Measurements from ENCODE around the gene SCYL1.
A peak's percentile ranks its signal among the peaks of the same experiment; 100 is the strongest.
"Not testable (repeated sequence)": the region's sequence is repeated elsewhere in the genome, so short reads cannot be mapped to it uniquely, and the experiment has no call there.

SCYL1 gene

DNA sequence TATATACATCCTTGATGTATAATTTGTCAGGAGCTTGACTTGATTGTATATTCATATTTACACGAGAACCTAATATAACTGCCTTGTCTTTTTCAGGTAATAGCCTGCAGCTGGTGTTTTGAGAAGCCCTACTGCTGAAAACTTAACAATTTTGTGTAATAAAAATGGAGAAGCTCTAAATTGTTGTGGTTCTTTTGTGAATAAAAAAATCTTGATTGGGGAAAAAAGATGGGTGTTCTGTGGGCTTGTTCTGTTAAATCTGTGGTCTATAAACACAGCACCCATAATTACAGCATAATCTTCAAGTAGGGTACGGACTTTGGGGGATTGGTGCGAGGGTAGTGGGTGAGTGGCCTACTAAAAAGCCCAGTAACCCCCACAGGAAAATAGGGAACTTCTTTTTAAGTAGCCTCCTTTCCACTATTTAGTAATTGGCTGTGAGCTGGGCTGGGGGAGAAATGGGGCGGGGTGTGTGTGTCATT, 18.6 kb upstream of the SCYL1 start:
- no peak for FAIRE-seq

DNA sequence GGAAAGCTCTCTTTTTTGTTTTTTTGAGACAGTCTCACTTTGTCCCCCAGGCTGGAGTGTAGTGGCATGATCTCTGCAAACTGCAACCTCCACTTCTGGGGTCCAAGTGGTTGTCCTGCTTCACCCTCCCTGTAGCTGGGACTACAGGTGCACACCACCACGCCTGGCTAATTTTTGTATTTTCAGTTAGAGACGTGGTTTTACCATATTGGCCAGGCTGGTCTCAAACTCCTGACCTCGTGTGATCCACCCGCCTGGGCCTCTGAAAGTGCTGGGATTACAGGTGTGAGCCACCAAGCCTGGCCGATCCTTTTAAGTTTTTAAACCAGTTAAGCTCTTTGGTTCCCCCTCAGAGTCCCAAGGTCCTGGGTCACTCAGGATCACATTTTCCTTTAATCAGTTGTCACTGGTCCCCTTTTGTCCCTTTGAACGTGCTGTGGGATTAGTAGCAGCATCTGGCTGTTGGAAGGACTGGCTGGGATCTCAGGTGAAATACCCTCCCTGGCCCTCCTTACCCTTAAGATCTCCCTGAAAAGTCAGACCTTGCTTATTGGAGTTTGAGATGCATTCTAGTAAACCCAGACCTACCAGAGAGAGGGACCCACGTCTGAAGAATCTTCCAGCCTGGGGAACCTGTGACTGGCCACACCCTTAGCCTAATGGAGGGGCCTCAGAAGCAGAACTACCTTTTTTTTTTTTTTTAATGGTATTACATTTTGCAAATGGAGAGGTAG, 17.9 kb upstream of the SCYL1 start:
- peak; percentile 68 for FAIRE-seq

DNA sequence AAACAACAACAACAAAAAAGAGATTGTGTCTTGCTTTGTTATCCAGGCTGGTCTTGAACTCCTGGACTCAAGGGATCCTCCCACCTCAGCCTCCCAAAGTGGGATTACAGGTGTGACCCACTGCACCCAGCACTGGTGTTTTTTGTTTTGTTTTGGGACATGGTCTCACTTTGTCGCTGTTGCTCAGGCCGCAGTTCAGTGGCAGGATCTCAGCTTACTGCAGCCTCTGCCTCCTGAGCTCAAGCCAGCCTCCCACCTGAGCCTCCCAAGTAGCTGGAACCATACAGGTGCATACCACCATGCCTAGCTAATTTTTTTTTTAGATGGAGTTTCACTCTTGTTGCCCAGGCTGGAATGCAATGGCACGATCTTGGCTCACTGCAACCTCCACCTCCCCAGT, 12.6 kb upstream of the SCYL1 start:
- not testable (repeated sequence) for FAIRE-seq

DNA sequence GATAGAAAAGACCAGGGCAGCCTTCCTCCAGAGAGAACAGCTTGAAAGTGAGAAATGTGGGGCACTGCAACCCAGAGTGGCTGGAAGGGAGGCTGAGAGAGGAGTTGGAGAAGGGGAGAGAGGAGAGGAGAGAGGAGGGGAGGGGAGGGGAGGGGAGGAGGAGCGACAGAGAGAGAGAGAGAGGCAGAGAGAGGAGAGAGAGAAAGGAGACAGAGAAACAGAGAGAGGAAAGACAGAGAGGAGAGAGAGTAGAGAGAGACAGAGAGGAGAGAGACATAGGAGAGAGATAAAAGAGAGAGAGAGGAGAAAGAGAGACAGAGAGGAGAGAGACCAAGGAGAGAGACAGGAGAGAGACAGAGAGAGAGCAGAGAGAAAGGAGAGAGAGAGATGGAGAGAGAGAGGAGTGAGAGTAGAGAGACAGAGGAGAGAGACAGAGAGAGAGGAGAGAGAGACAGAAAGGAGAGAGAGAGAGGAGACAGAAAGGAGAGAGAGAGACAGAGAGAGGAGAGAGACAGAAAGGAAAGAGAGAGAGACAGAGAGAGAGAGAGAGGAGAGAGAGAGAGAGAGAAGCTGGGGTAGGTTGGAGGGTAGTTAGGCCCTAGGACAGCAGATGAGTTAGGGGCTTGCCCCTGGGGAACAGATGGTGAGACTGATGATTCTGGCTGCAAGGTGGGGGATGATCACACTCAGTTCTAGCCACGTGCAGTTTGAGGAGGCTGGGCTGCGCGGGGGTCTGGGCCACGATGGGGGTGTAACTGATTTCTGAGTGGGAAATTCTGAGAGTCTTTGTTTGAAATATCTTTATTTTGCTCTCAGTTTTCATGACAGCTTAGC, 8.5 kb upstream of the SCYL1 start:
- FAIRE-seq = no peak

DNA sequence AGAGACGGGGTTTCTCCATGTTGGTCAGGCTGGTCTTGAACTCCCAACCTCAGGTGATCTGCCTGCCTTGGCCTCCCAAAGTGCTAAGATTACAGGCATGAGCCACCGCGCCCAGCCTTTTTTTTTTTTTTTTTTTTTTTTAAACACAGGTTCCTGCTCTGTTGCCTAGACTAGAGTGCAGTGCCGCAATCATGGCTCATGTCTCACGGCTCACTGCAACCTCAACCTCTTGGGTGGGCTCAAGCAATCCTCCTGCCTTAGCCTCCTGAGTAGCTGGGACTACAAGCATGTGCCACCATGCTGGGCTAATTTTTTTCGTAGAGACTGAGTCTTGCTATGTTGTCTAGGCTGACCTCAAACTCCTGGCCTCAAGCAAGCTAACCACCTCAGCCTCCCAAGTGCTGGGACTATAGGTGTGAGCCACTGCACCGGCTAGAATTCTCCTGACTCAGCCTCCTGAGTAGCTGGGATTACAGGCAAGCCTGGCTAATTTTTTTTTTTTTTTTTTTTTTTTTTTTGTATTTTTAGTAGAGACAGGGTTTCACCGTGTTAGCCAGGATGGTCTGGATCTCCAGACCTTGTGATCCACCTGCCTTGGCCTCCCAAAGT, 5.8 kb upstream of the SCYL1 start:
- FAIRE-seq = not testable (repeated sequence)

DNA sequence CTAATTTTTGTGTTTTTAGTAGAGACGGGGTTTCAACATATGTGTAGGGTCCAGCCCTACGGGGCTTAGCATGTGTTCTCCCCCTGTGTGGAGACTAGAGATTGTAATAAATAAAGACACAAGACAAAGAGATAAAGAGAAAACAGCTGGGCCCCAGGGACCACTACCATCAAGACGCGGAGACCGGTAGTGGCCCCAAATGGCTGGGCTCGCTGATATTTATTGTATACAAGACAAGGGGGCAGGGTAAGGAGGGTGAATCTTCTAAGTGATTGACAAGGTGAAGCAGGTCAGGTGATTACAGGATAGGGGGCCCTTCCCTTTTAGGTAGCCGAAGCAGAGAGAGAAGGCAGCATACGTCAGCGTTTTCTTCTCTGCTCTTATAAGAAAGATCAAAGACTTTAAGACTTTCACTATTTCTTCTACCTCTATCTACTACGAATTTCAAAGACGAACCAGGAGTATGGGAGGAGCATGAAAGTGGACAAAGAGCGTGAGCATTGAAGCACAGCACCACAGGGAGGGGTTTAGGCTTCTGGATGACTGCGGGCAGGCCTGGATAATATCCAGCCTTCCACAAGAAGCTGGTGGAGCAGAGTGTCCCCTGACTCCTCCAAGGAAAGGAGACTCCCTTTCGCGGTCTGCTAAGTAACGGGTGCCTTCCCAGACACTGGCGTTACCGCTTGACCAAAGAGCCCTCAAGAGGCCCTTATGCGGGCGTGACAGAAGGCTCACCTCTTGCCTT, 2.9 kb upstream of the SCYL1 start:
- FAIRE-seq = not testable (repeated sequence)

DNA sequence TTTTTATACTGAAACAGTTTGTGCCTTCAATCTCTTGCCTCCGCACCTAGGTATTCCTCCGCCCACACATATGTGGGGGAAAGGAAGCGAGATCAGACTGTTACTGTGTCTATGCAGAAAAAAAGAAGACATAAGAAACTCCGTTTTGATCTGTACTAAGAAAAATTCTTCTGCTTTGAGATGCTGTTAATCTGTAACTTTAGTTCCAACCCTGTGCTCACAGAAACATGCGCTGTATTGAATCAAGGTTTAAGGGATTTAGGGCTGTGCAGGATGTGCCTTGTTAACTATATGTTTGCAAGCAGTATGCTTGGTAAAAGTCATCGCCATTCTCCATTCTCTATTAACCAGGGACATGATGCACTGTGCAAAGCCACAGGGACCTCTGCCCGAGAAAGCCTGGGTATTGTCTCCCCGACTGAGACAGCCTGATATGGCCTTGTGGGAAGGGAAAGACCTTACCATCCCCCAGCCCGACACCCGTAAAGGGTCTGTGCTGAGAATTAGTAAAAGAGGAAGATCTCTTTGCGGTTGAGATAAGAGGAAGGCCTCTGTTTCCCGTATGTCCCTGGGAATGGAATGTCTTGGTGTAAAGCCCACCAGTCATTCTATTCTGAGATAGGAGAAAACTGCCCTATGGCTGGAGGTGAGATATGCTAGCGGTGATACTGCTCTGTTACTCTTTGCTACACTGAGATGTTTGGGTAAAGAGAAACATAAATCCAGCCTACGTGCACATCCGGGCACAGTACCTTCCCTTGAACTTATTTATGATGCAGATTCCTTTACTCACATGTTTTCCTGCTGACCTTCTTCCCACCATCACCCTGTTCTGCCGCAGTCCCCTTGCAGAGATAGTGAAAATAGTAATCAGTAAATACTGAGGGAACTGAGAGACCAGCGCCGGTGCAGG, 1.9 kb upstream of the SCYL1 start:
- not testable (repeated sequence) for FAIRE-seq

DNA sequence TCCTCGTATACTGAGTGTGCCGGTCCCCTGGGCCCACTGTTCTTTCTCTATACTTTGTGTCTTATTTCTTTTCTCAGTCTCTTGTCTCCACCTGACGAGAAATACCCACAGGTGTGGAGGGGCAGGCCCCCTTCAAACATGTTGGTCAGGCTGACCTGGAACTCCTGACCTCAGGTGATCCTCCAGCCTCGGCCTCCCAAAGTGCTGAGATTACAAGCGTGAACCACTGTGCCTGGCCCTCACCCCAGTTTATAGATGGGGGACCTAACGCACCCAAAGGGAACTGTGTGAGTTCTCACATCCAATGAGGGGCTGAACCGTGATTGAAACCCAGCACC, 1.3 kb upstream of the SCYL1 start:
- not testable (repeated sequence) for FAIRE-seq

DNA sequence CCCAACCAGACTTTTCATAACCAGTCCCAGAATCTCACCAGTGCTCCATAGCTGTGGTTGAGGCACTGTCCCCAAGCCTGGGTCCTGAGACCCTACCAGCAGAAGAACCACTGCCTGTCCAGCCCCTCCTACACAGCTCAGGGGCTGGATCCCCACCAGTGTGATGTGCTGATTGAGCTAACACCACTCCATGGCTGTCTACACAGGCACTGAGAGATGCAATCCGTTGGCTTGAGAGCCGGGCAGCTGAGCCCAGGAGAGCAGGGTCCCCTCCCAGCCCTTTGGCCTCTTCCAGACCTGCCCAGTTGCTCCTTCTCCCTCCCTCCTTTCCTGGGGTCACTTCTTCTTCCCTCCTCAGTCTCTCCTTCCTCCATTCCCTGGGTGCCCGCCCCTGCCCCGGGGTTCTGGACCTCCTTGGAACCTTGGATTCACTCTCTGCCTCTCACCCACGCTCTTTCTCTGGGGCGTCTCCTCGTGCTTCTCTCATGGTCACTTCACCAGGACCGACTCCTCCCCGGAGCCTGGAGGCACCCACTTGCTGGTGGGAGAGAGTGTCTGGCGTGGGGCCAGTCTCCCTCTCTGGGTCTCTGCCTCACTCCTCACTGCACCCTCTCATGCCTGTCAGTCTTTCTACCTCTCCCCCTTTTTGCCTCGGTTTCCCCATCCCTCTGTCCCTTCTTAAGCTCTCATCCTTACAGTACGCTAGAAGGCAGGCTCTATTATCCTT, 706 bp upstream of the SCYL1 start:
- no peak for FAIRE-seq

DNA sequence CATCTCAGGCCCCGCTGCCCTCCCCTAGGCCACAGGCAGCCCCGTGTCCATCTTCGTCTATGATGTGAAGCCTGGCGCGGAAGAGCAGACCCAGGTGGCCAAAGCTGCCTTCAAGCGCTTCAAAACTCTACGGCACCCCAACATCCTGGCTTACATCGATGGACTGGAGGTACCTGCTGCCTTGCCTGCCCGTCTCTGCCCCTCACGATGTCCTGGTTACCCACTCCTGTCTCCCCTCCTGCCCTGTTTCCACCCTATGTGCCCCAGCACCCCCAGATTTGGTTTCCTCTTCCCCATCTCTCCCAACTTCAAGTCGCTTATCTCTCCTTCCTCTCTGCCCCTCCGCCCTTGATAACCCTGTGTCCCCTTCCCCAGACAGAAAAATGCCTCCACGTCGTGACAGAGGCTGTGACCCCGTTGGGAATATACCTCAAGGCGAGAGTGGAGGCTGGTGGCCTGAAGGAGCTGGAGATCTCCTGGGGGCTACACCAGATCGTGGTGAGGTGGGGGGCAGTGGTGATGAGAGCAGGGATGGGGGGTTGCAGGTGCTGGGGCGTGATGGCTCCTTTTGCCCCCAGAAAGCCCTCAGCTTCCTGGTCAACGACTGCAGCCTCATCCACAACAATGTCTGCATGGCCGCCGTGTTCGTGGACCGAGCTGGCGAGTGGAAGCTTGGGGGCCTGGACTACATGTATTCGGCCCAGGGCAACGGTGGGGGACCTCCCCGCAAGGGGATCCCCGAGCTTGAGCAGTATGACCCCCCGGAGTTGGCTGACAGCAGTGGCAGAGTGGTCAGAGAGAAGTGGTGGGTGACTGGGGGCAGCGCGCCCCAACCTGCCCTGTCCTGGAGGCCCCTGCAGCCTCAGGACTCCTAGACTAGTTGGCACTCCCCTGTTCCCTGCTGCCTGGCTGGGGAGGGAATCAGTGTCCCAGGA, 930 bp downstream of the SCYL1 start:
- no peak for FAIRE-seq

DNA sequence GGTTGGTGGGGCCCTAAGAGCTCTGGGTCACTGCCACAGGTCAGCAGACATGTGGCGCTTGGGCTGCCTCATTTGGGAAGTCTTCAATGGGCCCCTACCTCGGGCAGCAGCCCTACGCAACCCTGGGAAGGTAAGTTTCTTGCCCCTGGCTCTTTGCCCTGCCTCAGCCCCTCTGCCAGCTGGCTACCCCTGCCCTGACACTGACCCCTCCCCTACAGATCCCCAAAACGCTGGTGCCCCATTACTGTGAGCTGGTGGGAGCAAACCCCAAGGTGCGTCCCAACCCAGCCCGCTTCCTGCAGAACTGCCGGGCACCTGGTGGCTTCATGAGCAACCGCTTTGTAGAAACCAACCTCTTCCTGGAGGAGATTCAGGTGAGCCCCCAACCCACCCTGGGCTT, 1.9 kb downstream of the SCYL1 start:
- no peak for FAIRE-seq

DNA sequence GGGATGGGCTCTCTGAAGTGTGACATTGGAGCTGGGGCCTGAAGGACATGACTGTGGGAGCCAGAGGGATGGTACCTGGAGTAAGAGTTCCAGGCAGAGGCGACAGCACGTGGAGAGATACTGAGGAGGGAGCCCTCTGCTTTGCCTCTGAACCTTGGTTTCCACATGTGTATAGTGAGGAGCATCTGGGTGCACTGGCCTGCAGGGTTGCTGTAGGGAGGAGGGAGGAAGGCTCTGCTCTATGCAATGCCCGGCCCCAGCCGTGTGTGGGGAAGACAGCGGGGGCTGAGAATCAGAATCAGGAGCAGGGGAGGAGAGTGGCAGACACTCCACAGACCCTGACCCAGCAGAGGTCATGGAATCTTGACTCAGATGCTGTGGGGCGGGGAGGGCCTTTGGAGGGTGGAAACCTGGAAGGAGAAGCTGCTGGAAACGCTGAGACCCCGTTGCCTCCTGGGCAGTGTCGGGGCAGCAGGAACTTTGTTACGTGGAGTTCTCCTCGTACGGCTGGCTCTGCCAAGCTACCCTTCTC, 4.0 kb downstream of the SCYL1 start:
- FAIRE-seq = no peak

DNA sequence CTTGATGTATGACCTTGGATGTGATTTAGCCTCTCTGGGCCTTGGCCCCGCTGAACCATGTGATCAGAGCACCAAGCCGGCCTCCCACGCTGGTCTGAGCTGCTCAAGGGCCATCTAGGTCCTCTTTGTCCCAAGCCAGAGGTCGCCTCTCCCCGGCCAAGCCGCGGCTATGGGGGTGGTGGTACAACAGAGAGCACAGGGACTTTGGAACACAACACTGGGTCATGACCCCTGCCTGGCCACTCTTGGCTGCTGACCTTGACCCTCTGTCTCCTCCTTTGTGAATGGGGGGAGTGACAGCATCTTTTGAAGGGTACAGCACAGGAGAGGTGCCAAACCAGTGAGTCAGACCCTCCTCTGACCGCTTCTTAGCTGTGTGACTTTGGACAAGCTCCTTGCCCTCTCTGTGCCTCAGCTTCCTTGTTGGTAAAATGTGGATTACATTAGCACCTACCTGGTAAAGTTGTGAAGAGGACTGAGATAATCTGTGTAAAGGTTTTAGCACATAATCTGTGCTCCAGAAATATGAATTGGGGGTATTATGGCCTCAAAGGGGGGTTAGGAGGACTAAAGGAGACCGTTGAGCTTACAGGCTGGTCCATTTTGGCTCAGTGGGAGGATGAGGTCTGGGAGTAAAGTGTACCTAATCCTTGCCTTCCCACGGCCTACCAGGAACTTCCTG, 4.7 kb downstream of the SCYL1 start:
- FAIRE-seq = no peak

DNA sequence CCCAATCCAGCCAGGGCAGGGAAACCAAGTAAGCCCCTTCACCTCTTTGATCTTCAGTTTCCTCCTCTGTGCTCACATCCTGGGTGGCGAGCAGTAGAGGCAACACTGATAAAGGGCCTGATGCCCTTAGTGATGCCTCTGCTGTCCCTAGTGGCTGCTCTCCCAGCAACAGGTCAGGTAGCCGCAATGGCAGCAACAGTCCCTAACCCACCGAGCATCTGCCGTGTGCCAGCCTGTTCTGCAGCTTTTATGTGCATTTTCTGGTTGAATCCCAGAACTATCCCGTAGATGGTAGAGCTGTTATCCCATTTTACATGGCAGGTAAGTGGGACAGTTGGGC, 5.2 kb downstream of the SCYL1 start:
- FAIRE-seq = no peak

DNA sequence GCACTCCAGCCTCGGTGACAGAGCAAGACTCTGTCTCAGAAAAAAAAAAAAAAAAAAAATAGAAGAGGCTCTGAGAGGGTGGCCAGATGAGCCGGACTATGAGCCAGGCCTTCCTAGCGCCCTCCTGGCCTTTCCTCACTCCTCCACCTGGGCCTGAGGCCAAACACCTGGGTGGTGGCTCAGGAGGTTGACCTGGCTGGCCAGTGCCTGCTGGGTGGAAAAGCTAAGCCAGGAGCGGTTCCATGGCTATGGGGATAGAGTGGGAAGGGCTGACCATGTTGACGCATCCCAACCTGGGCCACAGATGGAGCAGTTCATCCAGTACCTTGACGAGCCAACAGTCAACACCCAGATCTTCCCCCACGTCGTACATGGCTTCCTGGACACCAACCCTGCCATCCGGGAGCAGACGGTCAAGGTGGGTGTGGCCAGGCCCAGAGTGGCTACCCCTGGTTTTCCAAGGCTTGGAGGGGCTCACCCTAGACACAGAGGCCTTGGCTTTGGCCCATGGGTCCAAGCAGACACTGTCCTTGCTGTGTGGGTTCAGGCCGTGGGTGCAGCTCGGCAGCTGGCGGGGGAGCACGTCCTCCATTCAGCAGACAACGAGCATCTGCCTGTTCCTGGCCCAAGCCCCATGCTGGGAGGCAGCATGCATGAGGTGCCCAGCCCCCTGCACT, 7.6 kb downstream of the SCYL1 start:
- FAIRE-seq = no peak

DNA sequence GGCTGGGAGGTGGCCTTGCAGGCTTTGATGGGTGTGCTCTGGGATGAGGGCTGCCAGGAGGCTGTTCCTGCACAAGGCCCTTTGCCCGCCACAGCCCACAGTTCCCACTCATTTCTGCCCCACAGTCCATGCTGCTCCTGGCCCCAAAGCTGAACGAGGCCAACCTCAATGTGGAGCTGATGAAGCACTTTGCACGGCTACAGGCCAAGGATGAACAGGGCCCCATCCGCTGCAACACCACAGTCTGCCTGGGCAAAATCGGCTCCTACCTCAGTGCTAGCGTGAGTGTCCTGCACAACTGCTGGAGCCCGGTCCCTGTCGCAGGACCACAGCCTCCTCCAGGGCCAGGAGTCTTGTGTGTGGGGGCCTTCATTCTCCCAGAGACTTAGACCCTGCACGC, 10.2 kb downstream of the SCYL1 start:
- FAIRE-seq = no peak

DNA sequence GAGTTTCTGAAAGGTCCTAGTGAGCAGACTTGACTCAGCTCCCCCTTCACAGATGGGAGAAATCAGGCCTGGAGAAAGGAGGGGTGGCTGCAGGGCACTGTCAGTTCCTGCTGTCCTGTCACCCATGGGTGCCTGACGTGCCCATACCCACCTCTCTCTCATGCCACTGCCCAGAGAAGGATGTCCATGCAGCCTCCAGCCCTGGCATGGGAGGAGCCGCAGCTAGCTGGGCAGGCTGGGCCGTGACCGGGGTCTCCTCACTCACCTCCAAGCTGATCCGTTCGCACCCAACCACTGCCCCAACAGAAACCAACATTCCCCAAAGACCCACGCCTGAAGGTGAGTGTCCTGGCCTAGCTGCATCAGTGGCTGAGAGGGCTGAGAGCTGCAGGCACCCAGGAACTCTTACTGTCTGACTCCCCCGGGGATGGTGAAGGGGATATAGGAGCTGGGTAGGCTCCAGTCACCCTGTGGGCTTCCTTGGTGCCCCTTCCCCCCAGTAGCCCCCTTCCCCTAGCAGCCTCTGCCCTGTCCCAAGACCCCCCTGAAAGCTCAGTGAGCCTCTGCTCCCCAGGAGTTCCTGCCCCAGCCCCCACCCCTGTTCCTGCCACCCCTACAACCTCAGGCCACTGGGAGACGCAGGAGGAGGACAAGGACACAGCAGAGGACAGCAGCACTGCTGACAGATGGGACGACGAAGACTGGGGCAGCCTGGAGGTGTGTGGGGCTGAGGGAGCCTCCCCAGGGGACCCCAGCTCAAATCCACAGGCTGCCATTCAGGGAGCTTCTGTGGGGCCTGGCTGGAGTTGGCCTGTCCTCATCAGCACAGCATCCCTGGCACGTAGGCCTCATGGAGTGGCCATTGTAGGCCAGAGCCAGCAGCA, 11.8 kb downstream of the SCYL1 start:
- FAIRE-seq = no peak

DNA sequence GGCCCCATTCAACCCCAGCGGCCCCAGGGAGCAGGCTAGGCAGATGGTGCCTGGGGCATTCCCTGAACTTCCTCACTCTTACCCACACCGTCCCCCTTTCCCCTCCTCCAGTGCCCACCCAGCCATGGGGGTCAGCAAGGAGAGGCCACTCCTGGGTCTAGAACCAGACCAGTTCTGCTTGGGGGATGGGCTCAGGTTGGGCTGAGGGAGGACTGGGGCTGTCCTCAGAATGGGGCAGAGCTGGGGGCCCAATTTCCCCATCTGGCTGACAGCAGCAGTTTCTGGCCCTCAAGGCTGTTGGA, 12.4 kb downstream of the SCYL1 start:
- no peak for FAIRE-seq
